Right ventricle myocardium inferior (tissue), 1 donor: ENCODE measurements around the gene PARP16. TPM values are rescaled to one million over a fixed set of nuclear protein-coding genes. Genes with fewer than 3 reads are reported as not detected.
A peak's percentile ranks its signal among the peaks of the same experiment; 100 is the strongest.
"Not testable (repeated sequence)": the region's sequence is repeated elsewhere in the genome, so short reads cannot be mapped to it uniquely, and the experiment has no call there.

Experiments
- ATAC-seq: fragments of 200-7000 bp; cut with Tn5 transposase; one replicate; pipeline ENCODE4 v1.9.1; 2020; ENCODE audit warnings: mild to moderate bottlenecking, moderate library complexity
- DNase-seq: peaks from one replicate; pipeline ENCODE4 v3.0.0; 2021; ENCODE audit errors: missing footprints
- intact Hi-C: fragments of 100-400 bp; cut with DNase I; formaldehyde crosslinking; loops from one replicate; pipeline ENCODE4 v1.11.0; 2022
- total RNA-seq: library from RNA; stranded (reverse); fragmentation: NEBNext Ultra II Directional; extraction: Animal tissue kit (Norgen Biotek cat#: 25700); gene quantifications from one replicate; pipeline ENCODE4 v1.2.1, GENCODE V29; 2021
- donor health status: DM: no; HTN: yes; CAD: no; lungs with severe emphysema.

The PARP16 gene
- total RNA-seq, 1 donor from 2014 or later = 4.9 TPM

DNA sequence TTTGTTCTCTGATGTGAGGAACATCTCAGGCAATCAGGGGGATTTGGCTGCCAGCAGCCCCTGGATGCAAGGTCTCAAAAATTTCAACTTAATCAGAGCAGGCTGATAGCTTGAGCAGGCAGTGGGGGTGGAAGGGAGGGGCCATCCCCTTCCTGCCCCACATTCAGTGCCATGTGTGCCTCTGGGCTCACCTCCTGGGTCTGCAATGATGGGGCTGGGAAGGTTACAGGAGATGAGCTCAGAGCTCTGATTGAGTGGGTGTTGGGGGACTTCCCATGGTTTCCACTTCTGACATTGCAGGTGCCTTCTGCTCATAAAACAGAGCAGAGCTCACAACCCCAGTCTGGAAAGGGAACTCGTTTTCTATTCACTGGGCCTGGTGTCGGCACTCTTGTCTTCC, 37.0 kb downstream of the PARP16 start:
- DNase-seq = no peak
- intact Hi-C loops = no loop called here
- no peak for ATAC-seq

- ATAC-seq = no peak
- intact Hi-C loops = no loop called here
- no peak for DNase-seq
These were observed 38.0 kb downstream of the PARP16 start for GRCh38 chr15:65248511-65249255.

- no peak for DNase-seq
- intact Hi-C loops = no loop called here
These were observed 39.7 kb downstream of the PARP16 start for GRCh38 chr15:65246939-65247338.

GRCh38 chr15:65246026-65246714, 40.5 kb downstream of the PARP16 start:
- intact Hi-C loops = no loop called here
- DNase-seq = no peak
- peak; percentile 64 for ATAC-seq

More at GRCh38 chr15:65246939-65247338, 39.7 kb downstream of the PARP16 start:
- no peak for ATAC-seq

DNA sequence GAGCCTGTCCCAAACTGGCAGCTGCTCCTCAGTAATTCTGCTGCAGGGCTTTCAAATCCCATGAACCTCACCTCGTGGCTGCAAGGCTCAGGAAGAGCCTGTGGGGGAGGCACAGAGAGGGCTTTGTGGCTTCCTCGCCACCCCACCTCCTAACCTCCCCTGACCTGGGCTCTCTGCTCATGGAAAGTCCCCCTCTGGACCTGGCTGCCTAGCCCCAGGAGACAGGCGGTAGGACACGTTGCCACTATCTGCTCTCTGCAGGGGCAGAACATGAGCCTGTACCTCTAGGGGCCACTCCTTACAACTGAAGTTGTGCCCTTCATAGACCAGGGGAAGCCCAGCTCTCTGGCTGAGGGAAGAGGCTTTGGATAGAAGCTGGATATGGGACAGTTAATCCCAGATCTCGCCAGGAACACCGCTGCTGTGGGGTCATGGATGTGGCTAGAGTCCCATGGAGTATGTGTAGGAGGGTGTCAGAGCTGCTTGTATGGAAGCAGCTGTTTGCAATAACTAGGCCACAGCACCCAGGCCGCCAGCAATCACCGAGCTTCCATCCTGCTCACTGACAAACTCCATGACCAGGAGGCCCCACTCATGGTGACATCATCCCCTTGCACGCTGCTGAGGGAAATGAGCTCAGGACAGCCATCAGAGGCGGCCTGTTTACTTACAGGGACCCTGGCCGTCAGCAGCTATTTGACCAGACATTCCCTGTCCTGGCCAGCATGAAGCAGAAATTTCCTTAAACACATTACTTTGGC, 41.4 kb downstream of the PARP16 start:
- intact Hi-C loops = no loop called here
- ATAC-seq = peak; percentile 94
- peak; percentile 90 for DNase-seq

DNA sequence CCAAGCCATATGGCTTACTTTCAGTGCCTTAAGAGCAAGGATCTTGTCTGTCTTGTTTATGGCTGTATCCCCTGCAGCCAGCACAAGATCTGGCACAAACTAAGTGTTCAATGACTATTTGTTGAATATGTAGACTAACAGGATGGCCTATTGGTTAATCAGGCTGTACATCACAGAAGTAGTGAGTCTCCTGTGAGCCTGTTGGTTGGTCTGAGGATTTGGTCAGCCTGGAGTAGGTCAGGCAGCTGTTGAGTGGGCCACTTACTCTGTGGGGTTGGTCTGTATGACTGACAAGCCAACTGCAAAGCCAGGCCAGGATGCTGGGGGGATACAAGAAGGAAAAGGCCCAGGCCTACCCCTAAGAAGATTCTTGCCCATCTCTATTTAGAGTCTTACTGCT, 42.0 kb downstream of the PARP16 start:
- DNase-seq (no peak), ATAC-seq (no peak)
- intact Hi-C loops = no loop called here

DNA sequence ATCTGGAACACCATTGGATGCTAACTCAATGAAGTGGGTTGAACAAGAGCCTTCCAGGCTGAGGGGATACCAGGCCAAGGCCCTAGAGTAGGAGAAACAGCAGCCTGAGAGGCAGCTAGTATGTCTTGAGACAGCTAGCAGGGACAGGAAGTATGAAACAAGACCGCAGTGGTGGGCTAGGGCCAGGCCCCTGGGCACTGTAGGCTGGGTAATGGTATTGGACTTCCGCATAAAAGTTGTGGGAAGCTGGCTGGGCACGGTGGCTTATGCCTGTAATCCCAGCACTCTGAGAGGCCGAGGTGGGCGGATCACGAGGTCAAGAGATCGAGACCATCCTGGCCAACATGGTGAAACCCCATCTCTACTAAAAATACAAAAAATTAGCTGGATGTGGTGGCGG, 50.2 kb downstream of the PARP16 start:
- intact Hi-C loops, DNase-seq, ATAC-seq: not testable (repeated sequence)

DNA sequence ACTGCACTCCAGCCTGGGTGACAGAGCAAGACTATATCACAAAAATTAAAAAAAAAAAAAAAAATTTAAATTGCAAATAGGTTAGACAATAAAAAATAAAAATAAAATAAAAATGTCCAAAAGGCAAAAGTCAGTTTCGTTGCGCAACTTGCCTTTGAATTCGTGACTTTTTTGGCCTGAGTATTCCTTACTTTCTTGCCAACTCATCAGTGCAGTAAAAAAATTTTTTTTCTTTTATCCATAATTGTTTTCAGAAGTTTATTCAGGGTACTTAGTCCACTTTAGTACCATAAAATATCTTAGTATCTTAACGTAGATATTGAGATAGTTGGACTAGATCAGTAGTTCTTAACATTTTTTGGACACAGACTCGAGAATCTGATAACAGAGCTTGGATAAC, 53.0 kb downstream of the PARP16 start:
- intact Hi-C loops = loop anchor here (5.0 kb wide), 1 partner anchor 36 kb away; no protein-coding TSS in a partner anchor
- ATAC-seq (no peak), DNase-seq (no peak)

GRCh38 chr15:65232520-65232919, 54.2 kb downstream of the PARP16 start:
- intact Hi-C loops = loop anchor here (5.0 kb wide), 1 partner anchor 35 kb away; no protein-coding TSS in a partner anchor
- ATAC-seq (no peak), DNase-seq (no peak)

GRCh38 chr15:65231306-65231705, 55.4 kb downstream of the PARP16 start:
- ATAC-seq = no peak
- intact Hi-C loops = loop anchor here (5.0 kb wide), 1 partner anchor 34 kb away; no protein-coding TSS in a partner anchor
- DNase-seq = no peak

GRCh38 chr15:65226901-65227300, 59.8 kb downstream of the PARP16 start:
- DNase-seq, intact Hi-C loops, ATAC-seq: not testable (repeated sequence)

- no peak for DNase-seq
- intact Hi-C loops = no loop called here
- ATAC-seq = no peak
These were observed 60.5 kb downstream of the PARP16 start for GRCh38 chr15:65226221-65226620.

DNA sequence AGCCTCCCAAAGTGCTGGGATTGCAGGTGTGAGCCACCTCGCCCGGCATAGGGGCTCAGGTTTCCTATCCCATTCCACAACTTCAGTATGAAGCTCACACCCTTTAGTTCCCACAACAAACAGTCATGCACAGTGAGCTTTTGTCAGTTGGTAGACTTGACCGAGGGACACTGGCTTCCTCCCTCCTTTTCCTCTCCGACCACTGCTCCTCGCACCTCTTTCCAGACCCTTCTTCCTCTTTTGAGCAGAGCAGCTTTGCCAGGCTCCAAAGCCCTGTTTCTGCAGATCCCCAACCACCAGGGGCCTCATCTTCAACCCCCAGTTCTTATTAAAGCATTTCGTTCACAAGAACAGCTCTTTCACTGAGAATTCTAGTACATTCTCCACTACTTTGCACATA, 62.7 kb downstream of the PARP16 start:
- intact Hi-C loops = no loop called here
- DNase-seq (no peak), ATAC-seq (no peak)

GRCh38 chr15:65222891-65223290, 63.8 kb downstream of the PARP16 start:
- intact Hi-C loops = no loop called here
- DNase-seq (no peak), ATAC-seq (no peak)

DNA sequence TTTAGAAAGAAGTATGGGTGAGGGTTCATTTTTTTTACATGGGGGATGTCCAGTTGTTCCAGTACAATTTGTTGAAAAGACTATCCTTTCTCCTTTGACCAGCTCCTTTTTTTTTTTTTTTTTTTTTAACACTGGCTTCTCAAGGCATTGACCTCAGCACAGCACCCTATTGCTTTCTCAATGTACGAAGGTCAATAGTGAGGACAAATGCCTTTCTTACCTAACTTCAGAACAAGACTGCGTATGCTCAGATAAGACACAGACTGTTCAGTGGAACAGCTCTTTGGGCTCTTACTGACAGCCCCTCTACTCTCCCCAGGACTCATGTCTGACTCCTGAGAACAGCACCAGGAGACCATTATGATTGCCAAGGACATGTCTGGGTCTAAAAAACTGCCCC, 65.0 kb downstream of the PARP16 start:
- DNase-seq (no peak), ATAC-seq (no peak)
- intact Hi-C loops = no loop called here

- DNase-seq (no peak), ATAC-seq (no peak)
- intact Hi-C loops = no loop called here
These were observed 67.5 kb downstream of the PARP16 start for GRCh38 chr15:65219137-65219536.

DNA sequence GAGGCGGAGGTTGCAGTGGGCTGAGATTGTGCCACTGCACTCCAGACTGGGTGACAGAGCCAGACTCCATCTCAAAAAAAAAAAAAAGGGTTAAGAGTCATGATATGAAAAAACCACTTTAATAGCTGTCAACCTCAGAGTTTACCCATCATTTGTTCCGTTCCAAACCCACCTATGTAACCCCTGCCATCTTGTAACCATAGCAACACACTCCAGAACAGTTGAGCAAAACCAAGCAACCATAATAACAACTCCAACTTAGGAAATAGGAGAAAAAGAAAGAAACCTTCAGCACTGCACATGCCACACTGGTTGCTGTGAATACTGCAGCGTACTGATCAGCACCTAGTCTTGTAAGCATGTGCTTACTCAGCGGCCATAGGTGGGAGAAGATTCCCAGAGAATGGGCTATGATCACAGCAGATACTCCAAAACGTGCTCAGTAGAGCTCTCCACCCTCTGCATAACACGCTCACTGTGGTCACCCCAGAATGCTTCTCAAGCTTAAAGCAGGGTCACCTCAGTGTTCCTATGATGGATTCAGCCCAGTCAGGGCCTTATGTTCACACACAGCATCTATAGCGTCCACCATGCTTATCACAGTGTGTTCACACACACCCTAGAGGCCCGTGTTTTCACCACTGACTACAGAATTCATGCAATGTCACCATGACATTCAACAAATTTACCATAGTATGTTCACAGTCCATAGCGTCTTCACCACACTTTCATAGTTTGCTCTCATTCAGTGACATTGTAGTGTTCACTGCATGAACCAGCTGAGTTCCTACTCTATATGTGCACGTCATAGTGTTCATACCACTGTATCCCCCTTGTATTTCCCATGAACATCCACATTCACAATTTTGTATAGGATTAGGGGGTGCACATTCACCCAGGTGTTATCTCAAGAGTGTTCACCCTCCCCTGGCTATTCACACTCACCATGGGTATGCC, 68.9 kb downstream of the PARP16 start:
- no peak for ATAC-seq
- no peak for DNase-seq
- intact Hi-C loops = no loop called here

DNA sequence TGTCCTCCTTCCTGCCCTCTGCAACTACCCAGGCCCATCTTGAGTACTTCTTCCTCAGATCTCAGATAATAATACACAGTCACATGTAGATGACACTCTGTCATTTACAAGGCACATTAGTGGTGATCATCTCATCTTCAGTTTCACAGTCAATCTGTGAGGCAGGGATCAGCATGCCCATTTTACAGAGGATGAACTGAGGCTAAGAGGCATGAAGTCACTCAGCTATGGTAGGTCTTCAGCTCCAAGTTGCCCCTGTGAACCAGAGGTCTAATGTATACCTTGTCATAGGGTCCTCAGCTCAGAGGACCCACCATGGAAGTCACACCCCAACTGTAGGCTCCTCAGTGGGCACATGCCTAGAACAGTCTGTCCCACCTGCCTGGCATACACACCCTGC, 71.2 kb downstream of the PARP16 start:
- DNase-seq (no peak), ATAC-seq (no peak)
- intact Hi-C loops = no loop called here
